SK-MEL-5 (cell line): ENCODE measurements around the gene TOGARAM1. TPM values are rescaled to one million over a fixed set of nuclear protein-coding genes. Genes with fewer than 3 reads are reported as not detected.

Experiments used
- DNase-seq: peaks from one replicate; pipeline ENCODE4 v3.0.0-alpha.2; 2016; ENCODE audit warnings: low read depth, low spot score
- in situ Hi-C: cut with HindIII; loops from 2 replicates; pipeline ENCODE4 v1.10.0; 2016; ENCODE audit warnings: low sequenced_read_pairs, high pct_unique_total_duplicates, low pct_unique_long_range_greater_than_20kb
- total RNA-seq: library from RNA; depleted of rRNA; stranded (reverse); fragments of >200 nt; shearing (Covaris generic); gene quantifications from 2 replicates; pipeline ENCODE4 v1.2.3, GENCODE V29; 2014

TOGARAM1 gene
- total RNA-seq, 1 experiment from 2014 or later: 19.1 TPM

GRCh38 chr14:44959538-44959937 is 2.5 kb upstream of the TOGARAM1 start:
- in situ Hi-C loops: no loop called here
- no peak for DNase-seq

GRCh38 chr14:44960146-44960545 is 1.8 kb upstream of the TOGARAM1 start:
- in situ Hi-C loops: no loop called here
- DNase-seq: peak; percentile 18

GRCh38 chr14:44960646-44961045 is 1.3 kb upstream of the TOGARAM1 start:
- in situ Hi-C loops: no loop called here
- DNase-seq: no peak

- peak; percentile 58 for DNase-seq
- in situ Hi-C loops: no loop called here
These were observed 838 bp upstream of the TOGARAM1 start for GRCh38 chr14:44961151-44961553.

- peak; percentile 6 for DNase-seq
- in situ Hi-C loops: no loop called here
These were observed 499 bp downstream of the TOGARAM1 start for GRCh38 chr14:44962334-44963043.

GRCh38 chr14:44963044-44963528 is 1.1 kb downstream of the TOGARAM1 start:
- peak; percentile 2 for DNase-seq
- in situ Hi-C loops: no loop called here

- in situ Hi-C loops: no loop called here
- DNase-seq: peak; percentile 56
These were observed 1.9 kb downstream of the TOGARAM1 start for GRCh38 chr14:44963775-44964380.

- DNase-seq: no peak
- in situ Hi-C loops: no loop called here
These were observed 4.8 kb downstream of the TOGARAM1 start for GRCh38 chr14:44966601-44967336.

GRCh38 chr14:44968714-44969113 is 6.7 kb downstream of the TOGARAM1 start:
- no peak for DNase-seq
- in situ Hi-C loops: no loop called here

GRCh38 chr14:44970907-44971306 is 8.9 kb downstream of the TOGARAM1 start:
- no peak for DNase-seq
- in situ Hi-C loops: no loop called here

GRCh38 chr14:44971459-44971858 is 9.5 kb downstream of the TOGARAM1 start:
- in situ Hi-C loops: no loop called here
- DNase-seq: no peak

- in situ Hi-C loops: no loop called here
- no peak for DNase-seq
These were observed 17.3 kb downstream of the TOGARAM1 start for GRCh38 chr14:44979273-44979672.

GRCh38 chr14:44979740-44980356 is 17.9 kb downstream of the TOGARAM1 start:
- DNase-seq: no peak
- in situ Hi-C loops: no loop called here

- in situ Hi-C loops: no loop called here
- DNase-seq: no peak
These were observed 19.2 kb downstream of the TOGARAM1 start for GRCh38 chr14:44981198-44981597.

- in situ Hi-C loops: no loop called here
- DNase-seq: no peak
These were observed 20.6 kb downstream of the TOGARAM1 start for GRCh38 chr14:44982594-44982993.

- in situ Hi-C loops: no loop called here
These were observed 26.7 kb downstream of the TOGARAM1 start for GRCh38 chr14:44988694-44989093.

GRCh38 chr14:44989497-44990440 is 27.8 kb downstream of the TOGARAM1 start:
- in situ Hi-C loops: no loop called here

More at GRCh38 chr14:44988694-44989093, 26.7 kb downstream of the TOGARAM1 start:
- DNase-seq: peak; percentile 70

More at GRCh38 chr14:44989497-44990440, 27.8 kb downstream of the TOGARAM1 start:
- DNase-seq: peak; percentile 30
